Stimulated activated CD8-positive, alpha-beta memory T cell treated with anti-CD3 and anti-CD28 coated beads, Interleukin-12 subunit alpha, Interleukin-12 subunit beta, amount 100 ng/mL, for 24 hours (primary cell): ENCODE results near the gene CCDC97.
"Not testable (repeated sequence)": the region's sequence is repeated elsewhere in the genome, so short reads cannot be mapped to it uniquely, and the experiment has no call there.

ENCODE experiments used
- DNase-seq: peaks from one replicate; pipeline ENCODE4 v3.0.0-alpha.2; 2020; ENCODE audit errors: extremely low read depth

CCDC97 gene

GRCh38 chr19:41364524-41365391, 54.8 kb downstream of the CCDC97 start:
- no peak for DNase-seq

GRCh38 chr19:41366089-41366488, 56.1 kb downstream of the CCDC97 start:
- no peak for DNase-seq

- DNase-seq, result no peak
These were observed 57.9 kb downstream of the CCDC97 start for GRCh38 chr19:41367848-41368301.

- DNase-seq, result no peak
These were observed 59.8 kb downstream of the CCDC97 start for GRCh38 chr19:41369769-41370168.

GRCh38 chr19:41371119-41371518, 61.1 kb downstream of the CCDC97 start:
- not testable (repeated sequence) for DNase-seq

- DNase-seq, result no peak
These were observed 61.6 kb downstream of the CCDC97 start for GRCh38 chr19:41371541-41371940.

- DNase-seq, result no peak
These were observed 62.5 kb downstream of the CCDC97 start for GRCh38 chr19:41372501-41372900.

- no peak for DNase-seq
These were observed 64.0 kb downstream of the CCDC97 start for GRCh38 chr19:41373993-41374392.
